NCI-H2107 (cell line): ENCODE measurements around the gene NAV3.
"Not testable (repeated sequence)": the region's sequence is repeated elsewhere in the genome, so short reads cannot be mapped to it uniquely, and the experiment has no call there.

Source experiments
- DNase-seq: peaks from one replicate; lab custom pipeline; 2025; lab: John Stamatoyannopoulos, UW

NAV3 gene

GRCh38 chr12:78050790-78051189, 220.1 kb downstream of the NAV3 start:
- DNase-seq: no peak

GRCh38 chr12:78055545-78055944, 224.9 kb downstream of the NAV3 start:
- DNase-seq: no peak

GRCh38 chr12:78057075-78057474, 226.4 kb downstream of the NAV3 start:
- no peak for DNase-seq

- DNase-seq: no peak
These were observed 229.5 kb downstream of the NAV3 start for GRCh38 chr12:78060186-78060585.

- DNase-seq: no peak
These were observed 232.1 kb downstream of the NAV3 start for GRCh38 chr12:78062786-78063185.

GRCh38 chr12:78081590-78082314, 251.1 kb downstream of the NAV3 start:
- no peak for DNase-seq

GRCh38 chr12:78085542-78086182, 255.0 kb downstream of the NAV3 start:
- no peak for DNase-seq

GRCh38 chr12:78086553-78087362, 256.1 kb downstream of the NAV3 start:
- no peak for DNase-seq

GRCh38 chr12:78087363-78087675, 256.6 kb downstream of the NAV3 start:
- DNase-seq: no peak

- DNase-seq: no peak
These were observed 257.7 kb downstream of the NAV3 start for GRCh38 chr12:78088391-78088832.

GRCh38 chr12:78090266-78090665, 259.6 kb downstream of the NAV3 start:
- no peak for DNase-seq

GRCh38 chr12:78095623-78096022, 264.9 kb downstream of the NAV3 start:
- DNase-seq: no peak

GRCh38 chr12:78096909-78097597, 266.4 kb downstream of the NAV3 start:
- DNase-seq: no peak

- no peak for DNase-seq
These were observed 269.1 kb downstream of the NAV3 start for GRCh38 chr12:78099806-78100205.

- DNase-seq: no peak
These were observed 270.6 kb downstream of the NAV3 start for GRCh38 chr12:78101113-78101876.

GRCh38 chr12:78101946-78102635, 271.4 kb downstream of the NAV3 start:
- no peak for DNase-seq

- DNase-seq: not testable (repeated sequence)
These were observed 272.1 kb downstream of the NAV3 start for GRCh38 chr12:78102801-78103200.

GRCh38 chr12:78115889-78116288, 285.2 kb downstream of the NAV3 start:
- no peak for DNase-seq

GRCh38 chr12:78118036-78118435, 287.3 kb downstream of the NAV3 start:
- DNase-seq: no peak

GRCh38 chr12:78118486-78118885, 287.8 kb downstream of the NAV3 start:
- DNase-seq: no peak

GRCh38 chr12:78119351-78119918, 288.7 kb downstream of the NAV3 start:
- no peak for DNase-seq
